Fibroblast of lung (primary cell): ENCODE data around the gene SPEM1. TPM values are rescaled to one million over a fixed set of nuclear protein-coding genes. Genes with fewer than 3 reads are reported as not detected.

ENCODE experiments used
- DNase-seq, 2 donors: peaks; one replicate each; pipeline versions ENCODE4 v3.0.0 to v3.0.0-alpha.2; 2010; ENCODE audit warnings: low read depth in 2 of 2
- H2AFZ ChIP-seq: 2 replicates; pipeline ENCODE4 v1.5.1; 2012; ENCODE audit warnings: low read length, control low read depth, inconsistent platforms
- H3K27ac ChIP-seq: 2 replicates; pipeline ENCODE4 v1.5.1; 2011; ENCODE audit warnings: low read length, control low read depth; ENCODE audit not compliant: insufficient read depth
- H3K27me3 ChIP-seq: 2 replicates; pipeline ENCODE4 v1.5.1; 2011; ENCODE audit warnings: mild to moderate bottlenecking, low read length; ENCODE audit not compliant: control insufficient read depth, insufficient read depth
- H3K36me3 ChIP-seq: 2 replicates; pipeline ENCODE4 v1.5.1; 2011; ENCODE audit warnings: low read length; ENCODE audit not compliant: control insufficient read depth, insufficient read depth
- H3K4me1 ChIP-seq: 2 replicates; pipeline ENCODE4 v1.5.1; 2011; ENCODE audit warnings: low read length; ENCODE audit not compliant: control insufficient read depth, insufficient read depth; ENCODE audit errors: extremely low read depth
- H3K4me2 ChIP-seq: 2 replicates; pipeline ENCODE4 v1.5.1; 2011; ENCODE audit warnings: low read length, control low read depth; ENCODE audit not compliant: insufficient read depth; ENCODE audit errors: extremely low read depth
- H3K4me3 ChIP-seq, 4 experiments: fragments of 200-600 bp in 1 of 4; sonication (generic) in 1 of 4; replicated peaks in 1 of 4; 2 replicates each; pipeline ENCODE4 v1.5.1; 2011 to 2016; ENCODE audit warnings: low read length in 4 of 4, low read depth in 3 of 4, mild to moderate bottlenecking in 3 of 4, control low read depth in 2 of 4, inconsistent platforms in 1 of 4, mixed read lengths in 1 of 4; ENCODE audit not compliant: insufficient read depth in 1 of 4; ENCODE audit errors: control extremely low read depth in 1 of 4
- H3K79me2 ChIP-seq: 2 replicates; pipeline ENCODE4 v1.5.1; 2012; ENCODE audit warnings: mild to moderate bottlenecking, low read length, inconsistent platforms; ENCODE audit not compliant: control insufficient read depth, insufficient read depth
- H3K9ac ChIP-seq: 2 replicates; pipeline ENCODE4 v1.5.1; 2011; ENCODE audit warnings: mild to moderate bottlenecking, low read length, control low read depth; ENCODE audit not compliant: insufficient read depth
- H3K9me3 ChIP-seq: 2 replicates; pipeline ENCODE4 v1.5.1; 2012; ENCODE audit warnings: low read depth, low read length; ENCODE audit not compliant: control insufficient read depth, insufficient read depth
- H4K20me1 ChIP-seq: 2 replicates; pipeline ENCODE4 v1.5.1; 2011; ENCODE audit warnings: low read length; ENCODE audit not compliant: control insufficient read depth, insufficient read depth; ENCODE audit errors: extremely low read depth
- EZH2 ChIP-seq: IDR thresholded peaks from 2 replicates; pipeline ENCODE4 v1.5.1; 2012; ENCODE audit warnings: low read length, control low read depth, mild to moderate bottlenecking; ENCODE audit errors: missing control alignments
- polyA plus RNA-seq, 2 donors: library from polyadenylated mRNA; depleted of rRNA in 1 of 2; stranded (reverse) in 1 of 2; unstranded in 1 of 2; fragments of >200 nt; gene quantifications; 2 replicates each; pipeline ENCODE4 v1.2.1, GENCODE V29; 2011 to 2012; ENCODE audit warnings: missing spikeins in 1 of 2
- total RNA-seq: library from RNA; depleted of rRNA; stranded (reverse); fragments of >200 nt; gene quantifications from 2 replicates; pipeline ENCODE4 v1.2.1, GENCODE V29; 2014
- TF ChIP-seq, protein P1 (sequence below), 2 donors: IDR thresholded peaks in 1 of 2; conservative IDR thresholded peaks in 1 of 2; 1 replicate in 1 of 2; 2 replicates in 1 of 2; pipeline ENCODE4 v1.5.1; 2011 to 2012; ENCODE audit warnings: low read length in 2 of 2, control low read depth in 1 of 2, inconsistent platforms in 1 of 2, low read depth in 1 of 2, mild to moderate bottlenecking in 1 of 2

The SPEM1 gene
- total and polyA plus RNA-seq, 2 donors (not counting 1 experiment from before 2014, with no cell fraction given) = not detected

DNA sequence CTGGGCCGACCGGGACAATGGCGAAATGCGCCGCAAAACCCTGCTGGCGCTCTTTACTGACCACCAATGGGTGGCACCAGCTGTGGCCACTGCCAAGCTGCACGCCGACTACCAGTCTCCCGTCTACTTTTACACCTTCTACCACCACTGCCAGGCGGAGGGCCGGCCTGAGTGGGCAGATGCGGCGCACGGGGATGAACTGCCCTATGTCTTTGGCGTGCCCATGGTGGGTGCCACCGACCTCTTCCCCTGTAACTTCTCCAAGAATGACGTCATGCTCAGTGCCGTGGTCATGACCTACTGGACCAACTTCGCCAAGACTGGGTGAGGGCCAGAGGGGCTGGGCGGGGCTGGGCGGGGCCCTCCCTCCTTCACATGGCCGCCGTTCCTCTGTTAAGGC lies 4.3 kb upstream of the SPEM1 start:
- Histone ChIP-seq H3K36me3 (peaks cover 7% of the 10 kb centered on the region), H3K79me2 (no peaks in the 10 kb centered on the region), H3K9ac (no peak overlapping the region), H3K27ac (no peak overlapping the region), H3K27me3 (no peaks in the 10 kb centered on the region), H3K4me1 (peaks cover 7% of the 10 kb centered on the region), H3K4me3 (no peak overlapping the region), H3K4me2 (no peak overlapping the region), H2AFZ (no peak overlapping the region), H4K20me1 (no peaks in the 10 kb centered on the region), H3K9me3 (no peaks in the 10 kb centered on the region)
- DNase-seq = no peak
- TF ChIP-seq, protein P1, sequence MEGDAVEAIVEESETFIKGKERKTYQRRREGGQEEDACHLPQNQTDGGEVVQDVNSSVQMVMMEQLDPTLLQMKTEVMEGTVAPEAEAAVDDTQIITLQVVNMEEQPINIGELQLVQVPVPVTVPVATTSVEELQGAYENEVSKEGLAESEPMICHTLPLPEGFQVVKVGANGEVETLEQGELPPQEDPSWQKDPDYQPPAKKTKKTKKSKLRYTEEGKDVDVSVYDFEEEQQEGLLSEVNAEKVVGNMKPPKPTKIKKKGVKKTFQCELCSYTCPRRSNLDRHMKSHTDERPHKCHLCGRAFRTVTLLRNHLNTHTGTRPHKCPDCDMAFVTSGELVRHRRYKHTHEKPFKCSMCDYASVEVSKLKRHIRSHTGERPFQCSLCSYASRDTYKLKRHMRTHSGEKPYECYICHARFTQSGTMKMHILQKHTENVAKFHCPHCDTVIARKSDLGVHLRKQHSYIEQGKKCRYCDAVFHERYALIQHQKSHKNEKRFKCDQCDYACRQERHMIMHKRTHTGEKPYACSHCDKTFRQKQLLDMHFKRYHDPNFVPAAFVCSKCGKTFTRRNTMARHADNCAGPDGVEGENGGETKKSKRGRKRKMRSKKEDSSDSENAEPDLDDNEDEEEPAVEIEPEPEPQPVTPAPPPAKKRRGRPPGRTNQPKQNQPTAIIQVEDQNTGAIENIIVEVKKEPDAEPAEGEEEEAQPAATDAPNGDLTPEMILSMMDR (conservative IDR thresholded peaks at IDR 0.05 in 1 of 2, IDR thresholded peaks at IDR 0.05 in 1 of 2; ENCODE audit: low read depth in 1 of 2, low read length in 2 of 2) = no peak
- TF ChIP-seq EZH2 = no peak

DNA sequence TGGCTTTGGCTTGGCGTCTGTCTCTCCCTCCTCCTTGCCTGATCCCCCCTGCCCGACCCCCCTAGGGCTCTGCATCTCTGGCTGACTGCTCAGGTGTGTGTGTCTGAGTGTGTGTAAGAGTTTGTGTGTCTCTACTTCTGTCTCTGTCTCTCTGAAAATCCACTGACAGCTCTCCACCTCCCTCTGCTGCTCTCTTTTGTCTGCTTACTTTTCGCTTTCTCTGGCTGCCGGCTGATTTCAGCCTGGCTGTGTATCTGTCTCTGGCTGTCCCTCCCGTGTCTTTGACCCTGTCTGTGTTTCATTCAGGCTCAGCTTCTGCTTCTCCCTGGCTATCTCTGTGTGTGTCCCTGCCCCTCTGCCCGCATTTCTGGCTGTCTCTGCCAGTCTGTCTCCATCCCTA lies 3.8 kb upstream of the SPEM1 start:
- Histone ChIP-seq H3K9ac (no peak overlapping the region), H3K36me3 (peaks cover 7% of the 10 kb centered on the region), H3K4me1 (peaks cover 7% of the 10 kb centered on the region), H3K4me2 (no peak overlapping the region), H3K27me3 (no peaks in the 10 kb centered on the region), H3K4me3 (no peak overlapping the region), H3K79me2 (no peaks in the 10 kb centered on the region), H4K20me1 (no peaks in the 10 kb centered on the region), H3K9me3 (no peaks in the 10 kb centered on the region), H2AFZ (no peak overlapping the region), H3K27ac (no peak overlapping the region)
- no peak for TF ChIP-seq EZH2
- TF ChIP-seq, protein P1 (conservative IDR thresholded peaks at IDR 0.05 in 1 of 2, IDR thresholded peaks at IDR 0.05 in 1 of 2; ENCODE audit: low read depth in 1 of 2, low read length in 2 of 2) = no peak
- no peak for DNase-seq

DNA sequence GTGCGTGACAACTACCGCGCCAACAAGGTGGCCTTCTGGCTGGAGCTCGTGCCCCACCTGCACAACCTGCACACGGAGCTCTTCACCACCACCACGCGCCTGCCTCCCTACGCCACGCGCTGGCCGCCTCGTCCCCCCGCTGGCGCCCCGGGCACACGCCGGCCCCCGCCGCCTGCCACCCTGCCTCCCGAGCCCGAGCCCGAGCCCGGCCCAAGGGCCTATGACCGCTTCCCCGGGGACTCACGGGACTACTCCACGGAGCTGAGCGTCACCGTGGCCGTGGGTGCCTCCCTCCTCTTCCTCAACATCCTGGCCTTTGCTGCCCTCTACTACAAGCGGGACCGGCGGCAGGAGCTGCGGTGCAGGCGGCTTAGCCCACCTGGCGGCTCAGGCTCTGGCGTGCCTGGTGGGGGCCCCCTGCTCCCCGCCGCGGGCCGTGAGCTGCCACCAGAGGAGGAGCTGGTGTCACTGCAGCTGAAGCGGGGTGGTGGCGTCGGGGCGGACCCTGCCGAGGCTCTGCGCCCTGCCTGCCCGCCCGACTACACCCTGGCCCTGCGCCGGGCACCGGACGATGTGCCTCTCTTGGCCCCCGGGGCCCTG lies 3.0 kb upstream of the SPEM1 start:
- Histone ChIP-seq H3K27me3 (no peaks in the 10 kb centered on the region), H4K20me1 (no peaks in the 10 kb centered on the region), H3K9me3 (no peaks in the 10 kb centered on the region), H3K9ac (no peak overlapping the region), H3K4me2 (no peak overlapping the region), H3K27ac (no peak overlapping the region), H3K36me3 (peaks cover 7% of the 10 kb centered on the region), H3K4me3 (no peak overlapping the region), H3K79me2 (no peaks in the 10 kb centered on the region), H3K4me1 (peaks cover 7% of the 10 kb centered on the region), H2AFZ (no peak overlapping the region)
- TF ChIP-seq, protein P1 (conservative IDR thresholded peaks at IDR 0.05 in 1 of 2, IDR thresholded peaks at IDR 0.05 in 1 of 2; ENCODE audit: low read depth in 1 of 2, low read length in 2 of 2) = no peak
- TF ChIP-seq EZH2 = no peak
- no peak for DNase-seq
